Erythroblast (primary cell): ENCODE results near the gene TMEM254.

Experiments
- DNase-seq, 2 experiments: peaks; one replicate each; lab custom pipeline; 2025; lab: John Stamatoyannopoulos, UW
- GATA1 ChIP-seq: IDR thresholded peaks from 2 replicates; pipeline ENCODE4 v1.6.1; 2011; ENCODE audit warnings: low read depth, mild to moderate bottlenecking, control low read depth, low read length, moderate library complexity
- POLR2A ChIP-seq: IDR thresholded peaks from 2 replicates; pipeline ENCODE4 v1.6.1; 2011; ENCODE audit warnings: mild to moderate bottlenecking, low read length

TMEM254 gene

DNA sequence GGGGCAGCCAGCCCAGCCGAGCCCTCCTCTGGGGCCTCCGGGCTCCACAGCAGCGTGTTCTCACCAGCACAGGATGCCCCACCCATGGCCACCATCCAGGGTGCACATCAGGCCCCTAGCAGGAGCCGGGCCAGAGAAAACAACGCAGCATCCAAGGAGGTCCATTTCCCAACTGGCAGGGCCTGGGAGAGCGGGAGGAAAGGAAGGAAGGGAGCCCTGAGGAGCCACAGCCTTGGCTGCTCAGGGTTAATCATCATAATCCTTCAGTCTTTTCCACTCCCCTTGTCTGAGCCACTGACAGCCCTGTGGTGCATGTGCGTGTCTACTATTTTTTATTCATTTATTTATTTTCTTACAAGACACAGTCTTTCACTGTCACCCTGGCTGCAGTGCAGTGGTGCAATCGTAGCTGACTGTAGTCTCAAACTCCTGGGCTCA, 57.7 kb downstream of the TMEM254 start:
- TF ChIP-seq POLR2A (no peak), GATA1 (no peak)
- no peak for DNase-seq

- DNase-seq = no peak
- TF ChIP-seq POLR2A (no peak), GATA1 (no peak)
Measured at GRCh38 chr10:80137031-80137862, 58.8 kb downstream of the TMEM254 start.

DNA sequence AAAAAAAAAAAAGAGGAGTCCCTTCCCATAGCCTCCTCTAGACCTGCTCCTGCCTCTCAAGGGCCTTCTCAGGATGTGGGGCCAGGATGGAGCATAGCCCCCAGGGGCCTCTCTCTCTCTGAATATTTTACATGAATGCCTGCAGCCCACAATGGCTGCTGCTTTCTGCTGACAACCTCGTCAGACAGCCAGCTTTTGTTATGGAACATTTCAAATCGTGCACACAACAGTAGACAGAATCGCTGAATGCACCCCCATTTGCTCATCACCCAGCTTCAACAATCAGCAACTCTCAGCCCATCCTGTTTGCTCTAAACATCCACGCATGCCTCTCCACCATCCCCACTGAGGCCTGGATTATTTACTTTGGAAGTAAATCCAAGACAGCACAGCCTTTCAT, 59.5 kb downstream of the TMEM254 start:
- DNase-seq = no peak
- TF ChIP-seq GATA1 = no peak
- TF ChIP-seq POLR2A = no peak

GRCh38 chr10:80139265-80139664, 60.8 kb downstream of the TMEM254 start:
- no peak for DNase-seq
- TF ChIP-seq POLR2A (no peak), GATA1 (no peak)

DNA sequence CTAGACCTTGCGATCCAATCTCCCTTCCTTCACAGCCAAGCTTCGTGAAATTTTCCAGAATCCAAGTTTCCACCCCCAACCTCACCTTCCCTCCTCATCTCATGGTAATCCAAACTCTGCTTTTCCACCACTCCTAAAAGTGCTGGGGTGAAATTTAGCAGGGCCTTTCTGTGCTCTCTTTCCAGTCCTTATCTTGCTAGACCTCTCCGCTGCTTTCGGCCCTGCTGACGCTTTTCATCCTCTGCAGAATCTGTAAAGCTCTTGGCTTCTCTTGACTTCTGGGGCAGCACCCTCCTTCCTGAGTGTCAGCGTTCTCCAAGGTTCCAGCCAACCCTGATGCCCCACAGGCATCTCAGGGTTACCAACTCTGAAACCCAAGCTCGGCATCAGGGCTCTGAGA, 61.8 kb downstream of the TMEM254 start:
- TF ChIP-seq GATA1 (no peak), POLR2A (no peak)
- DNase-seq = no peak

- DNase-seq = no peak
- TF ChIP-seq POLR2A (no peak), GATA1 (no peak)
Measured at GRCh38 chr10:80141696-80142460, 63.4 kb downstream of the TMEM254 start.
